GM23338 (cell line): ENCODE data around the gene UCKL1. TPM values are rescaled to one million over a fixed set of nuclear protein-coding genes. Genes with fewer than 3 reads are reported as not detected.
"Not testable (repeated sequence)": the region's sequence is repeated elsewhere in the genome, so short reads cannot be mapped to it uniquely, and the experiment has no call there.

Experiments
- ATAC-seq: fragments of 200-7000 bp; cut with Tn5 transposase; 3 replicates; pipeline ENCODE4 v1.9.1; 2020
- DNase-seq: peaks from one replicate; pipeline ENCODE4 v3.0.0-alpha.2; 2015; ENCODE audit warnings: low spot score
- H2AFZ ChIP-seq: fragments of 200-600 bp; sonication (generic); 2 replicates; pipeline ENCODE4 v1.8.0; 2016; ENCODE audit warnings: antibody characterized with exemption, mild to moderate bottlenecking, moderate library complexity
- H3F3A ChIP-seq: fragments of 200-600 bp; sonication (generic); replicated peaks from 2 replicates; pipeline ENCODE4 v1.8.0; 2017; ENCODE audit warnings: antibody characterized with exemption, mixed run types, low read depth
- H3K27ac ChIP-seq: fragments of 200-600 bp; sonication (generic); 2 replicates; pipeline ENCODE4 v1.6.1; 2016; ENCODE audit warnings: low read depth
- H3K27me3 ChIP-seq: fragments of 200-600 bp; sonication (generic); 2 replicates; pipeline ENCODE4 v1.8.0; 2016; ENCODE audit warnings: mild to moderate bottlenecking, mixed run types, moderate library complexity; ENCODE audit not compliant: insufficient read depth
- H3K36me3 ChIP-seq: fragments of 200-600 bp; sonication (generic); 2 replicates; pipeline ENCODE4 v1.8.0; 2016; ENCODE audit warnings: mild to moderate bottlenecking; ENCODE audit not compliant: insufficient read depth
- H3K4me1 ChIP-seq: fragments of 200-600 bp; sonication (generic); 2 replicates; pipeline ENCODE4 v1.8.0; 2016; ENCODE audit warnings: mild to moderate bottlenecking, moderate library complexity; ENCODE audit not compliant: insufficient read depth
- H3K4me2 ChIP-seq: fragments of 200-600 bp; sonication (generic); 2 replicates; pipeline ENCODE4 v1.7.1; 2017; ENCODE audit warnings: mixed run types
- H3K4me3 ChIP-seq: fragments of 200-600 bp; sonication (generic); 2 replicates; pipeline ENCODE4 v1.6.1; 2016; ENCODE audit warnings: mixed run types
- H3K79me2 ChIP-seq: fragments of 200-600 bp; sonication (generic); replicated peaks from 2 replicates; pipeline ENCODE4 v1.8.0; 2017; ENCODE audit warnings: mild to moderate bottlenecking; ENCODE audit not compliant: insufficient read depth
- H3K9me2 ChIP-seq: fragments of 200-600 bp; sonication (generic); 2 replicates; pipeline ENCODE4 v1.8.0; 2017; ENCODE audit not compliant: insufficient read depth
- H4K20me1 ChIP-seq: fragments of 200-600 bp; sonication (generic); replicated peaks from 2 replicates; pipeline ENCODE4 v1.8.0; 2017; ENCODE audit warnings: mild to moderate bottlenecking; ENCODE audit not compliant: insufficient read depth
- H3K27ac Mint-ChIP-seq: 2 replicates; pipeline ENCODE4 v1.8.0; 2020; ENCODE audit warnings: inconsistent platforms, mild to moderate bottlenecking, moderate library complexity, mixed read lengths
- H3K27me3 Mint-ChIP-seq: 3 replicates; pipeline ENCODE4 v1.8.0; 2022; ENCODE audit warnings: low read depth, mild to moderate bottlenecking, moderate library complexity, mixed read lengths, inconsistent platforms; ENCODE audit not compliant: insufficient read depth, poor library complexity
- H3K36me3 Mint-ChIP-seq: 3 replicates; pipeline ENCODE4 v1.8.0; 2021; ENCODE audit warnings: low read depth, mild to moderate bottlenecking, inconsistent platforms, moderate library complexity, mixed read lengths
- H3K4me1 Mint-ChIP-seq: 3 replicates; pipeline ENCODE4 v1.8.0; 2020; ENCODE audit warnings: mild to moderate bottlenecking, inconsistent platforms, mixed read lengths
- H3K4me3 Mint-ChIP-seq: 3 replicates; pipeline ENCODE4 v1.8.0; 2021; ENCODE audit warnings: moderate library complexity, mild to moderate bottlenecking, inconsistent platforms, mixed read lengths
- H3K9me3 Mint-ChIP-seq: 3 replicates; pipeline ENCODE4 v1.8.0; 2020; ENCODE audit warnings: moderate library complexity, mild to moderate bottlenecking, inconsistent platforms, mixed read lengths
- ETS1 ChIP-seq: IDR thresholded peaks from 2 replicates; pipeline ENCODE4 v1.6.1; 2016; ENCODE audit warnings: antibody characterized with exemption
- EZH2 ChIP-seq: fragments of 200-600 bp; sonication (generic); IDR thresholded peaks from one replicate; pipeline ENCODE4 v1.8.0; 2017; ENCODE audit warnings: antibody characterized with exemption, mild to moderate bottlenecking, low read depth; ENCODE audit not compliant: unreplicated experiment
- EZH2phosphoT487 ChIP-seq: fragments of 200-600 bp; sonication (generic); IDR thresholded peaks from one replicate; pipeline ENCODE4 v1.8.1; 2018; ENCODE audit warnings: antibody characterized with exemption; ENCODE audit not compliant: unreplicated experiment
- JUNB ChIP-seq: IDR thresholded peaks from one replicate; pipeline ENCODE4 v1.6.1; 2016; ENCODE audit warnings: antibody characterized with exemption; ENCODE audit not compliant: unreplicated experiment
- NANOG ChIP-seq: IDR thresholded peaks from 2 replicates; pipeline ENCODE4 v1.6.1; 2016; ENCODE audit warnings: antibody characterized with exemption, borderline replicate concordance
- ZNF114 ChIP-seq: fragments of 250-450 bp; sonication (Bioruptor Pico); IDR thresholded peaks from 2 replicates; pipeline ENCODE4 v1.5.0; 2020; ENCODE audit warnings: mild to moderate bottlenecking, moderate library complexity
- ZNF331 ChIP-seq: fragments of 250-450 bp; sonication (Bioruptor Pico); IDR thresholded peaks from 2 replicates; pipeline ENCODE4 v1.5.0; 2020; ENCODE audit warnings: low read depth, mild to moderate bottlenecking, moderate library complexity
- ZNF462 ChIP-seq: fragments of 250-450 bp; sonication (Bioruptor Pico); IDR thresholded peaks from 2 replicates; pipeline ENCODE4 v1.5.0; 2020; ENCODE audit warnings: mild to moderate bottlenecking, moderate library complexity
- polyA plus RNA-seq: library from polyadenylated mRNA; unstranded; fragments of >200 nt; fragmentation: Nextera tagmentation; extraction: Ambion mirVana; gene quantifications from 2 replicates; pipeline ENCODE4 v1.2.1, GENCODE V29; 2016
- total RNA-seq: library from RNA; depleted of rRNA; stranded (reverse); fragments of >200 nt; shearing (Covaris generic); gene quantifications from 2 replicates; pipeline ENCODE4 v1.2.3, GENCODE V29; 2014

Gene UCKL1
- total and polyA plus RNA-seq, 2 experiments from 2014 or later: 56.8 to 82.5 TPM

- Histone ChIP-seq H3K27ac (no peak overlapping the region), H4K20me1 (no peaks in the 10 kb centered on the region; the same call in none of the 2 replicates), H3K4me1 (no peaks in the 10 kb centered on the region), H3K9me2 (no peaks in the 10 kb centered on the region), H3K4me2 (no peak overlapping the region), H3K36me3 (peaks cover 4% of the 10 kb centered on the region; the same call in 1 of the 2 replicates), H2AFZ (no peak overlapping the region), H3K79me2 (peaks cover 8% of the 10 kb centered on the region), H3K27me3 (no peaks in the 10 kb centered on the region), H3F3A (peaks cover 4% of the 10 kb centered on the region; the same call in 1 of the 2 replicates), H3K4me3 (no peak overlapping the region)
- no peaks in the 10 kb centered on the region; the same call in 2 of the 3 replicates for H3K9me3 Mint-ChIP-seq
- peaks cover 49% of the 10 kb centered on the region for H3K36me3 Mint-ChIP-seq
- H3K27ac Mint-ChIP-seq: no peak overlapping the region
- H3K4me1 Mint-ChIP-seq: no peaks in the 10 kb centered on the region; the same call in 2 of the 3 replicates
- H3K4me3 Mint-ChIP-seq: no peak overlapping the region
- no peak for TF ChIP-seq ZNF114
- TF ChIP-seq JUNB: no peak
- TF ChIP-seq NANOG: no peak
- no peak for TF ChIP-seq ZNF331 (CRISPR knock-in tag)
- TF ChIP-seq EZH2phosphoT487: no peak
- TF ChIP-seq EZH2: no peak
- no peak for TF ChIP-seq ZNF462
- no peak for TF ChIP-seq ETS1
- ATAC-seq (no peak), DNase-seq (no peak)
- H3K27me3 Mint-ChIP-seq: peaks cover 2% of the 10 kb centered on the region
These were observed 25.2 kb downstream of the UCKL1 start for GRCh38 chr20:63930971-63931553.

GRCh38 chr20:63929473-63929883, 26.7 kb downstream of the UCKL1 start:
- H3K27me3 Mint-ChIP-seq, H2AFZ ChIP-seq, H3K9me2 ChIP-seq, H3K4me1 Mint-ChIP-seq, DNase-seq, H3K9me3 Mint-ChIP-seq, H3F3A ChIP-seq, H3K4me3 ChIP-seq, H3K27ac Mint-ChIP-seq, H3K36me3 ChIP-seq, H3K27me3 ChIP-seq, ATAC-seq, H3K4me2 ChIP-seq, H4K20me1 ChIP-seq, H3K4me3 Mint-ChIP-seq, H3K4me1 ChIP-seq, H3K27ac ChIP-seq: not testable (repeated sequence)
- peaks cover 41% of the 10 kb centered on the region for H3K36me3 Mint-ChIP-seq
- peaks cover 18% of the 10 kb centered on the region for H3K79me2 ChIP-seq
